Activated naive CD4-positive, alpha-beta T cell treated with anti-CD3 and anti-CD28 coated beads, Interleukin-2, amount 10 ng/mL, durations not matched to agents 7 days and 5 days (primary cell): ENCODE measurements around the gene NSF.

Source experiments
- CTCF ChIA-PET: fragments of 350-600 bp; sonication (Branson Sonifier 250); formaldehyde crosslinking; loops from one replicate; lab custom pipeline; 2021; ENCODE audit warnings: antibody characterized with exemption; lab: Charles Lee
- DNase-seq: peaks from one replicate; pipeline ENCODE4 v3.0.0-alpha.2; 2020
- H3K27ac Mint-ChIP-seq: one replicate; pipeline ENCODE4 v1.8.0; 2021; ENCODE audit warnings: mild to moderate bottlenecking, moderate library complexity, mixed read lengths
- H3K27me3 Mint-ChIP-seq: one replicate; pipeline ENCODE4 v1.8.0; 2021; ENCODE audit warnings: mild to moderate bottlenecking, mixed read lengths
- H3K36me3 Mint-ChIP-seq: one replicate; pipeline ENCODE4 v1.8.0; 2021; ENCODE audit warnings: mixed read lengths
- H3K4me1 Mint-ChIP-seq: one replicate; pipeline ENCODE4 v1.8.0; 2021; ENCODE audit warnings: mixed read lengths
- H3K4me3 Mint-ChIP-seq: one replicate; pipeline ENCODE4 v1.8.0; 2021; ENCODE audit warnings: mild to moderate bottlenecking, moderate library complexity, mixed read lengths
- H3K9me3 Mint-ChIP-seq: one replicate; pipeline ENCODE4 v1.8.0; 2021; ENCODE audit warnings: mixed read lengths

The NSF gene

GRCh38 chr17:46720408-46720807 lies 129.9 kb downstream of the NSF start:
- no peak for DNase-seq
- Mint-ChIP-seq H3K9me3 (no peaks in the 10 kb centered on the region), H3K27ac (no peak overlapping the region), H3K4me3 (no peak overlapping the region), H3K27me3 (no peaks in the 10 kb centered on the region), H3K36me3 (peaks cover 9% of the 10 kb centered on the region), H3K4me1 (no peaks in the 10 kb centered on the region)
- CTCF ChIA-PET, result no interaction called here

DNA sequence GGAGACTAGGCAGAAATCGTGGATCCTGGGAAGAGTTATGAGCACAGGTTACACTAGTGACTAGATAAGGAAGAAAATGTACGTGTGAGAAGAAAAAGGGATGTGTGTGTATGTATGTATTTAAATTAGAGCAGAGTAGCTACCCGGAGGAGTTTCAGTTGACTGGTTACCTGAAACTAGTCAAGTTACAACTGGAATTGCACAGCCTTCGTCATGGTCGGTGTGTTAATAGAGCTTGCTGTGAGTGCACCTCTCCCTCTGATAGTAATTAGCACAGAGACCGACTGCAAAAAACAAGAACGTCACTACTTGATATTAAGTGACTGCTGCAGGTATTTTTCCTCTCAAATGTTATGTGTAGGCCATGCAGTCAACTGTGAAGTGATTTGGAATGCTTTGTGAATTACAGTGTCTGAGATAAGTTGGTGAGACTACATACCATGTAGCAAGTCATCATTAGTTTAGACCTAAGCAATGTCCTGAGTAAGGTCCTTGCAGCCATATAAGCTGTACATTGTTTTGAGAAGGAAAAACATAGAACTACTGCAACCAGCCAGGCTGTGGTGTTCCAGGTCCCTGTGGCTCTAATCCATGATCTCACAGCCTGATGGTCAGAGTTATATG lies 132.3 kb downstream of the NSF start:
- Mint-ChIP-seq H3K27ac (no peak overlapping the region), H3K4me3 (no peak overlapping the region), H3K27me3 (no peaks in the 10 kb centered on the region), H3K36me3 (peaks cover 5% of the 10 kb centered on the region), H3K9me3 (no peaks in the 10 kb centered on the region), H3K4me1 (no peaks in the 10 kb centered on the region)
- DNase-seq, result no peak
- CTCF ChIA-PET, result no interaction called here

DNA sequence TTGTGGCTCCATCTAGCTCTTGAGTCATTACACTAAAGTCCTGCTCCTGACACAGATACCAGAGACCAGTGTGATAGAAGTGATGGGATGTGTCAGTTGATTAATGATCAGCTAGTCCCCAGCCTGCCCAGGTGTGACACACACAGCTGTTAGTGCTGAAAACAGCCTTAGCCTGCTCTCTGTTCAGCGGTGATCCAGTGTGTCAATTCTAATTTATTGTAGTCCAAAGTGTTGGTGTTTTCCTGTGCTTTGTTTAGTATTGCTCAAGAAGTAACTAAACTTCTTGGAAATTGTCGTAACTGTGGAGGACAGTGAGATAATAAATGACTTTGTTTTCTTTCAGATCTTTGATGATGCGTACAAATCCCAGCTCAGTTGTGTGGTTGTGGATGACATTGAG lies 135.7 kb downstream of the NSF start:
- Mint-ChIP-seq H3K9me3 (no peaks in the 10 kb centered on the region), H3K4me1 (no peaks in the 10 kb centered on the region), H3K36me3 (peaks cover 9% of the 10 kb centered on the region), H3K27ac (no peak overlapping the region), H3K27me3 (no peaks in the 10 kb centered on the region), H3K4me3 (no peak overlapping the region)
- CTCF ChIA-PET, result no interaction called here
- DNase-seq, result no peak

DNA sequence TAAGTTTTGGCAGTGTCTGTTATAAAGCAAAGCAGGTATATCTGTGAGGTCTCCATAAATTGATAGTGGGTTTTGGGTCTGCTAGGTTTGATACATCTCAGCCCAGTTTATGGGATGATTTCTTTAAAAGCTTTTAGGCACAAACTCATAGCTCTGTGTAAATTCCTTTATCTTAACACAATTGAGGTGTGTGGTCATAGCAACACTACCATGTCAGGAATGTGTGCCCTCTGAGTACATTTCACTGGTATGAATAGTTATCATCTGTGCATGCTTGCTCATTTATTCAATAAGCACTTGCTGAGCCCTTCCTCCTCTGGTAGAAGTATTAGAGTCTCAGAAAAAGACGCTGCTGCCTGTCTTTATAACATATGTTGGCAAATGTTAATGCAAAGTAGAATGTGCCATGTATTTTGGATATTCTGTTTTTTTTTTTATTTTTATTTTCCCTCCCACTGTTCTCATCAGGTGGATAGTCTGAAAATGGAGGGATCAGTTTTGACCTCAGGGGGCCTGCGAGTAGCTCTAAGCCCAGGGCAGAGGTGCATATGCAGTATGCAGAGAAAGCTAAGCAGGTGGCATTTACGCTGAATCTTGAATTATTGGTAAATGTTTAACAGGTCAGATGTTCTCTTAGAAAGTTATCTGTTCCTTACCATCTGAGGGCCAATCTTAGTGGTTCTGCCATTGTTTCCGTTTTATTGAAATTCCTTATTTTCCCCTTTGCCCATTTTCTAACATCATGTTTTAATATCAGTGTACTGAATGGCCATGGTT lies 137.3 kb downstream of the NSF start:
- no peak overlapping the region for H3K27ac Mint-ChIP-seq
- no peak overlapping the region for H3K4me3 Mint-ChIP-seq
- no peak for DNase-seq
- H3K9me3 Mint-ChIP-seq, result no peaks in the 10 kb centered on the region
- CTCF ChIA-PET, result no interaction called here
- no peaks in the 10 kb centered on the region for H3K4me1 Mint-ChIP-seq
- H3K27me3 Mint-ChIP-seq, result no peaks in the 10 kb centered on the region
- H3K36me3 Mint-ChIP-seq, result peaks cover 13% of the 10 kb centered on the region

DNA sequence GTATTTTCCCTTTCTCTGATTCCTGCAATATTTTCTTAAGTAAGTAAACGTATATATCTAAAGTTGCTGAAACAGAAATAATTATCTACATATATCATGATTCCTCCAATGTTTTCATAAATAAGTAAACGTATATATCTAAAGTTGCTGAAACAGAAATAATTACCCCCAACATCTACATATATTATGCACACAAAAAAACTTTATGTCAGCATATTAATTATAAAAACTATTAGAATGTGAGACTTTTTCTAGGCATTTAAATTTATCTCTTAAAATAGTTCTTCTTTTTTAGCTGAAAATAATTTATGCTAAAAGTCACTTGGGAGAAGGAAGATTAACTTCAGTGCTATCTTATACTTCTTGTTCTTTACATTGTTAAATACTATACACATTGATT lies 139.6 kb downstream of the NSF start:
- DNase-seq, result no peak
- Mint-ChIP-seq H3K36me3 (peaks cover 12% of the 10 kb centered on the region), H3K4me1 (no peaks in the 10 kb centered on the region), H3K27me3 (no peaks in the 10 kb centered on the region), H3K4me3 (no peak overlapping the region), H3K9me3 (no peaks in the 10 kb centered on the region), H3K27ac (no peak overlapping the region)
- CTCF ChIA-PET, result no interaction called here

DNA sequence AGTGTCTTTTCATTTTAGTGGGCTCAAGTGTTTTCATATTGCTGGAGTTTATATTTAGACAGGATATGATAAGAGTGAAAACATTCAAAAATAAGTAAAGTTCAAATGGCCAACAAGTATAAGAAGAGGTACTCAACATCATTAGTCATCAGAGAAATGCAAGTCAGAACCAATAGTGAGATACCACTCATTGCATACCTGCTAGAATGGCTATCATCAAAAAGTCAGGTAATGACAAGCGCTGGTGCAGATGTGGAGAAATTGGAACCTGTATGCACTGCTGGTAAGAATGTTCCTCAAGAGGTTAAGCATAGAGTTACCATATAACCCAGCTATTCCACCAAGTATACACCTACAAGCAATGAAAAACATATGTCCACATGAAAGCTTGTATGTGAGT lies 140.2 kb downstream of the NSF start:
- no peak overlapping the region for H3K27ac Mint-ChIP-seq
- no peaks in the 10 kb centered on the region for H3K4me1 Mint-ChIP-seq
- no peak for DNase-seq
- no peaks in the 10 kb centered on the region for H3K27me3 Mint-ChIP-seq
- CTCF ChIA-PET, result no interaction called here
- no peaks in the 10 kb centered on the region for H3K9me3 Mint-ChIP-seq
- H3K4me3 Mint-ChIP-seq, result no peak overlapping the region
- H3K36me3 Mint-ChIP-seq, result peaks cover 11% of the 10 kb centered on the region

GRCh38 chr17:46732160-46732559 lies 141.7 kb downstream of the NSF start:
- no peaks in the 10 kb centered on the region for H3K9me3 Mint-ChIP-seq
- no peaks in the 10 kb centered on the region for H3K27me3 Mint-ChIP-seq
- no peak overlapping the region for H3K27ac Mint-ChIP-seq
- peaks cover 11% of the 10 kb centered on the region for H3K36me3 Mint-ChIP-seq
- no peak overlapping the region for H3K4me3 Mint-ChIP-seq
- DNase-seq, result no peak
- H3K4me1 Mint-ChIP-seq, result no peaks in the 10 kb centered on the region
- CTCF ChIA-PET, result no interaction called here

GRCh38 chr17:46732754-46733398 lies 142.4 kb downstream of the NSF start:
- H3K36me3 Mint-ChIP-seq, result peaks cover 11% of the 10 kb centered on the region
- no peak overlapping the region for H3K27ac Mint-ChIP-seq
- no peak overlapping the region for H3K4me3 Mint-ChIP-seq
- no peaks in the 10 kb centered on the region for H3K9me3 Mint-ChIP-seq
- no peaks in the 10 kb centered on the region for H3K27me3 Mint-ChIP-seq
- CTCF ChIA-PET, result no interaction called here
- DNase-seq, result no peak
- no peaks in the 10 kb centered on the region for H3K4me1 Mint-ChIP-seq

GRCh38 chr17:46733837-46734475 lies 143.5 kb downstream of the NSF start:
- CTCF ChIA-PET, result no interaction called here
- no peak for DNase-seq
- no peaks in the 10 kb centered on the region for H3K9me3 Mint-ChIP-seq

DNA sequence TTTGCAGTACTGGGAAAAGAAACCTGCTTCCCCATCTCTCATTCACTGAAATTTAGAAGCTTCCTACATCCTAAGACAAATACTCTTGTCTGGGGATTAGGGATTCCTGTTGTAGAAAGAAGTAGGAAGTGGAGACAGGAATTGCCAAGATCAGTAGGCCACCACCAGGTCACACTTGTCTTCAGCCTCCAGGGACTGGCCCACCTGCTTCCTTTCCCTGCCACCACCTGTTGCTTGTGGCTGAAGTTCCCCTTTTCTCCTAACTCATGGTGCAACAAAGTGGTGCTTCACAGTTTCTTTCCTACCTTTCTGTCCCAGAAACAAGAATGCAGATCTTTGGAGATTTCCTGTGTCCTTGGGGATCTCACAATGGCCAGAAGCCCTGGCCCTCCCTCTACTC lies 145.6 kb downstream of the NSF start:
- H3K27ac Mint-ChIP-seq, result no peak overlapping the region
- no peak overlapping the region for H3K4me3 Mint-ChIP-seq
- no peak for DNase-seq
- no peaks in the 10 kb centered on the region for H3K27me3 Mint-ChIP-seq
- CTCF ChIA-PET, result no interaction called here
- H3K36me3 Mint-ChIP-seq, result peaks cover 14% of the 10 kb centered on the region
- no peaks in the 10 kb centered on the region for H3K4me1 Mint-ChIP-seq
- H3K9me3 Mint-ChIP-seq, result no peaks in the 10 kb centered on the region

More at GRCh38 chr17:46733837-46734475, 143.5 kb downstream of the NSF start:
- Mint-ChIP-seq H3K4me3 (no peak overlapping the region), H3K27me3 (no peaks in the 10 kb centered on the region), H3K36me3 (peaks cover 11% of the 10 kb centered on the region), H3K27ac (no peak overlapping the region), H3K4me1 (no peaks in the 10 kb centered on the region)

- no peaks in the 10 kb centered on the region for H3K9me3 Mint-ChIP-seq
- no peak for DNase-seq
- H3K4me3 Mint-ChIP-seq, result no peak overlapping the region
- H3K4me1 Mint-ChIP-seq, result no peaks in the 10 kb centered on the region
- peaks cover 11% of the 10 kb centered on the region for H3K36me3 Mint-ChIP-seq
- no peaks in the 10 kb centered on the region for H3K27me3 Mint-ChIP-seq
- H3K27ac Mint-ChIP-seq, result no peak overlapping the region
- CTCF ChIA-PET, result no interaction called here
Observed at GRCh38 chr17:46737326-46737725, 146.9 kb downstream of the NSF start.

DNA sequence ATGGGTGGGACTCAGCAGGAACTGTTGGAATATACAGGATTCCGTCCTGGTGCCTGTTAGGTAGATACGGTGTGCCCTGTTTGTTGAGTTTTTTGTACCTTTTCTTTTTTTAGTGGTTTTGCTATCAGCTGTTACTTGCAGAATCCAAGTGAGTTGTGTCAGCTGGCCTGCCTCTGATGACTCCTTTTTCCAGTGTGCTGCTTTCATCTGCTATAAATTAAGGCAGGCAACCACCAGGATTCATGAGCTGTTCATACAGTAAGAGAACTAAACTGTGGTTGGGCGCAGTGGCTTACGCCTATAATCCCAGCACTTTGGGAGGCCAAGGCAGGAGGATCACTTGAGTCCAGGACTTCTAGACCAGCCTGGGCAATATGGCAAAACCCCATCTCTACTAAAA lies 148.1 kb downstream of the NSF start:
- no peaks in the 10 kb centered on the region for H3K27me3 Mint-ChIP-seq
- H3K4me1 Mint-ChIP-seq, result no peaks in the 10 kb centered on the region
- CTCF ChIA-PET, result no interaction called here
- no peaks in the 10 kb centered on the region for H3K9me3 Mint-ChIP-seq
- no peak overlapping the region for H3K4me3 Mint-ChIP-seq
- no peak overlapping the region for H3K27ac Mint-ChIP-seq
- peaks cover 11% of the 10 kb centered on the region for H3K36me3 Mint-ChIP-seq
- DNase-seq, result no peak

GRCh38 chr17:46739982-46740381 lies 149.5 kb downstream of the NSF start:
- Mint-ChIP-seq H3K9me3 (no peaks in the 10 kb centered on the region), H3K4me3 (no peak overlapping the region), H3K36me3 (peaks cover 11% of the 10 kb centered on the region), H3K27ac (no peak overlapping the region), H3K27me3 (no peaks in the 10 kb centered on the region), H3K4me1 (no peaks in the 10 kb centered on the region)
- DNase-seq, result no peak
- CTCF ChIA-PET, result no interaction called here

DNA sequence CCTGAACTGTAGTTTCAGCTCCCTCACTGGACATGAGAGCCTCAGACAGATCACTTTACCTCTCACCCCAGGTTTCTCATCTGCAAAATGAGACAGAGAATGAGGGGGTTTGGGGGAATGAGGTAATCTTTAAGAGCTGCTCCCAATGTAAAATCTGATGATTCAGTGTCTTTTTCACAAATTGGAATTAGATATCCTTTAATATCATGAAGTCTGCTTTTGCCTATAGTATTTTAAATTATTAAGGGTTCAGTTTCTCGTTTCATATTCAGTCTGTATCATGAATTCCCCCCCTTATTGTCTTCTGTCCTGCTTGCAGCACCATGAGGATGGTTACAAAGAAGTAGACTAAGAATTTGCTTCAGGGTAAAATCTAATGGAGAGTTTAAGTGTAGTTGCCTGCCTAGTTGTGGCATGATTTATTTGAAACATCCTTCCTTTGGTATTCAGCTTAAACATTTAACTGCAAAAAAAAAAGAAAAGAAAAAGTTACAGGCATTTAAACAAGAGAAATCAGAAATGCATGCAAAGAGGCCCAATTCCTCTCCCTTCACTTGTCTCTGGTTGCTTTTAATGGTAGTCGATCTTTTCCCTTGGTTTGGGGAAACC lies 150.8 kb downstream of the NSF start:
- no peaks in the 10 kb centered on the region for H3K9me3 Mint-ChIP-seq
- no peaks in the 10 kb centered on the region for H3K4me1 Mint-ChIP-seq
- H3K27ac Mint-ChIP-seq, result no peak overlapping the region
- DNase-seq, result no peak
- peaks cover 11% of the 10 kb centered on the region for H3K36me3 Mint-ChIP-seq
- no peak overlapping the region for H3K4me3 Mint-ChIP-seq
- H3K27me3 Mint-ChIP-seq, result no peaks in the 10 kb centered on the region
- CTCF ChIA-PET, result no interaction called here
